Esophagus mucosa (tissue), 1 donor: ENCODE results near the gene SEMA6D. TPM values are rescaled to one million over a fixed set of nuclear protein-coding genes. Genes with fewer than 3 reads are reported as not detected.

Experiments
- ATAC-seq: fragments of 200-7000 bp; cut with Tn5 transposase; one replicate; pipeline ENCODE4 v1.9.1; 2020
- total RNA-seq: library from RNA; stranded (reverse); gene quantifications from one replicate; pipeline ENCODE4 v1.2.4, GENCODE V29; 2023
- donor health status: DM: yes; HTN: yes; CAD: no.

The SEMA6D gene
- total RNA-seq, 1 donor from 2014 or later, result 0.92 TPM

DNA sequence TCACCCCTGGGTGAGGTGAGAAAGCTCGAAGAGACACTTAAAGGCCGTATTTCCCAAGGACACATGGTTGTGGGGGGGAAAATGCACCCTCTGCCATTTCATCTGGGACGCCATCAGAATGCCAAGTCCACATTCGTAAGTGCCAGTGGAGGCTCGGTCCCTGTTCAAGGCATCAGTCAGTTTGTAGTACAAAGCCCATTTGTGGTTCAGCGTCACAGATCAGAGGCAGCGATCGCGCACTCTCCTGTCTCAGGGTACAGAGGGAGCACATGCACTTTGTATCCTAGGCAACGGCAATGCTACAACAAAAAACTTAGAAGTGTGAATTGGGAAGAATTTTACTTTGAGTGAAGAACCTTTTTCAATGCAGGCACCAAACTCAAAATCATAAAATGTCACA, 27.2 kb downstream of the SEMA6D start:
- no peak for ATAC-seq

DNA sequence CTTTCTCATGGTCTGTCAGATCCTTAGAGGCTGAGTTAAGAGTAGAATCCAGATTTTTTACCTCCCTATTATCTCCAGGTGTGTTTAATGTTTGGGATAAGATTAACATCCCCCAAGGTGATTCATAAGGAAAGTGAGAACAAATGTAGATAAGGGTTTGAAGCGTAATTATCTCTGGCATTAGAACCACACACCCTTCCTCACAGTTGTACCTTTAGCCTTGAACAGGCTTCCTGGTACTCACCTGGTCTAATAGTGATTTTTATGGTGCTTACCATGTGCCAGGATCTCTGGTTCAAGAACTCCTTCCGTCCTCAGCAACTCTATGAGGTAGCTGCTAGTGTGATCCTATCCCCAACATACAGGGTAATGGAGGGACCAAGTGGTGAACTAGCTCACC, 27.7 kb downstream of the SEMA6D start:
- no peak for ATAC-seq

DNA sequence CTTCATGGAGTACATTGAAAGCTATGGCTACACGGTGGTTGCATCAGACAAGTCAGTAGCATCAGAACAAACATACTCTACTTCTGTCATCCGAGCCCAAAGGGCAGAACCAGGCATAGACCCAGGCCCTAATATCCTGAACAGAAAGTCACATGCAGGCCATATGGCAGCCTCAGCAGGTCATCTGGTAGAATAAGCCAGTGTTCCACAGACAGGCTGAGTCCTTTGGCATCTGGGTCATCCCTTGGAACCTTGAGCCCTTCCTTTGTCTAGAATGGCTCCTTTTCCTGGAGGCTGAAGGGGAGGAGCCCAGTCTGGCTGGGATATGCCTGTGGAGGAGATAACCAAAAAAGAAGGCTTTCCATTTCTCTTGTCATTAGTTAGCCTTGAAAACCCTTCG, 29.2 kb downstream of the SEMA6D start:
- no peak for ATAC-seq

- peak; percentile 95 for ATAC-seq
Observed at GRCh38 chr15:47750030-47750739, 32.9 kb downstream of the SEMA6D start.

DNA sequence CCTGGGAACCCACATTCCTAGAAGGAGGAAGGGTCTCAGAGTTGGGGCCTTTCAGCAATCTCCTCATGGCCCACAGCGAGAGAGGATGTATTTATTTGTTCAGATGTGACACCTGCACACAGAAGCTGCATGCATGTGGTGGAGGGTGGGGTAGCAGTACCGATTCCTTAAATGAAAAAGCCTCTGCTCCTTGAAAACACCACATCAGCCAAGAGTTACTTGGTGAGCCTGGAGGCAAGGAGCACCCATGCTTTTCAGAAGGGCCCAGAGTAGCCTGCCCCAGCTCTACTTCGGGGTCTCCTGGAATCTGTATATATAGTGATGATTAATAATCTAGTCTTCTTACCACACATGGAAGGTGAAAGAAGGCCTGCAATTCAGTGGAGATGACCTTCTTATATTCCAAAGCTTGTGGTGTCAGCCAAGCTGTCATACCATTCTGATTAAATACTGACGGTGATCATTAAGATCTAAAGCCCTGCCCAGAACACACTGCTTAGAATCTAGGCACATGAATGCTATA, 33.5 kb downstream of the SEMA6D start:
- peak; percentile 28 for ATAC-seq

- no peak for ATAC-seq
Observed at GRCh38 chr15:47753591-47753990, 36.3 kb downstream of the SEMA6D start.

DNA sequence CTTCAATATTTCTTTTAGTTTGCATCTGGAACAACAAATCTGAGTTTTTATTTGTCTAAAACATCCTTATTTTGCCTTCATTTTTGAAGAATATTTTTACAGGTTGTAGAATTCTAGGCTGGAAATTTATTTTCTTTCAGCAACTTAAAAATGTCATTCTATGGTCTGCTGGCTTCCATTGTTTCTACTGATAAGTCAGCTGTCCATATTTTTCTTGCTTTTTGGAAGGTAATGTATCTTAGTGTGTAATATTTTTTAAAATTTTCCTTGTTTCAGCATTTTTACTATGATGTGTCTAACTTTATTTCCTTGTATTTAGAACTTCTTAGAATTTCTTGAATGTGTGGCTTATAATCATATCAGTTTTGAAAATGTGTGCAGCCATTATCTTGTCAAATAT, 37.0 kb downstream of the SEMA6D start:
- no peak for ATAC-seq

DNA sequence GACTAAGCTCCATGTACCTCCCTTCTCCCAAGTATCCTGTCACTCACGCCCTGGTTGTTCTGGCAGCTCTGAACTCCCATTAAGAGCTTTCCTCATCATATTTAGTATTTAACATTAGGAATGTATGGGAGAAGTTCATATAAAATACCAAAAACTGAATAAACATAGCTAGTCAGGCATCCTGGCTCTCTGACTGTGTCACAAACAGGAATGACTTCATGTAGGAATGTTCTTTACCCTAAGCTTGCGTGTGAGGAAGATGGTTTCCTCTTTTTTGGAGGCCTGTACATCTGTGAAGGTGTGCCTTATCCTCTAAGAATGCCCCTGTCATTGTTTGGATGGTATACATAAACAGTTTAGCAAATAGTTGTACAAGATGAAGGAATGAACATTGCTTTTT, 38.6 kb downstream of the SEMA6D start:
- no peak for ATAC-seq

DNA sequence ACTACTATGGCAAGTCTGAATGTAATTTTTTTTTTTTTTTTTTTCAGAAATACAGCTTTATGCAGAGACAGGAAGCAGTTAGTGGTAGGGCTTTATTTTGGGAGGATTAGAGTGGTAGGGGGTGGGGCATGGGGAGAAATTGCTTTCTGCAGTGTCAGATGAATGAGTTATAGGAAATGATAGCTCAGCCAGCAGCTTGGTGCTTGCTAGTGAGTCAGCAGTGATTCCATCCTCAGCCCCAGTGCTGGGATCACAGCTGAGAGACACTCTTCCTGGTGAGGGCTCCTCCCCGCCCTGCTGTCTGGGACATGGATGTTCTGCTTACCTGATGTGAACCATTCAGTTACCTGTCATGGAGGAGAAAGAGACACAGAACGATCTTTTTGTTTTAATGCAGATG, 39.6 kb downstream of the SEMA6D start:
- ATAC-seq, result peak; percentile 83

- no peak for ATAC-seq
Observed at GRCh38 chr15:47757331-47757730, 40.0 kb downstream of the SEMA6D start.

DNA sequence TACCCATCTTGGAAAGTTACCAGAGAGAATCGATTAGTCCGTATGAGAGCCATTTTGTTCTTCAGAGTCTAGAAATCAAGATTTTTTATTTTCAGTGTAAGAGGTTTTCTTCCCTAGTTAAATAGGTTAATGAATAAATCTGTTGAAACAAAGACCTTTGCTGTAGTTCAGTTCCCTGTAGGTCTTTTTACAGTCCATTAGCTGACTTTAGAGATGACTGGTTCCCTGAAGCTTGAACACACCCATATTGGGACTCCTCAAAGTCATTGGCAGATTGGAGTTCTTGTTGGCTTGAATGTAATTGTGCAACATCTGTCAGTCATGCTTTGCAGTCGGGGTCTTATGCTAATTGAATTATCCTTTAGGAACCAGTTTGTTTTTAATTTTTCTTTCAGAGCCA, 45.3 kb downstream of the SEMA6D start:
- ATAC-seq, result no peak

DNA sequence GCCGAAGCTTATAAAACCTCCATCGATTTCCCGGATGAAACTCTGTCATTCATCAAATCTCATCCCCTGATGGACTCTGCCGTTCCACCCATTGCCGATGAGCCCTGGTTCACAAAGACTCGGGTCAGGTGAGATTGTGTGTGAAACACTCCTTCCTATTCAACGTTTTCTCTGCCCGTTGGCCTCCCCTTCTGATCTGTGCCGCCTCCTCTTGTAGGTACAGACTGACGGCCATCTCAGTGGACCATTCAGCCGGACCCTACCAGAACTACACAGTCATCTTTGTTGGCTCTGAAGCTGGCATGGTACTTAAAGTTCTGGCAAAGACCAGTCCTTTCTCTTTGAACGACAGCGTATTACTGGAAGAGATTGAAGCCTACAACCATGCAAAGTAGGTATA, 47.4 kb downstream of the SEMA6D start:
- ATAC-seq, result no peak

DNA sequence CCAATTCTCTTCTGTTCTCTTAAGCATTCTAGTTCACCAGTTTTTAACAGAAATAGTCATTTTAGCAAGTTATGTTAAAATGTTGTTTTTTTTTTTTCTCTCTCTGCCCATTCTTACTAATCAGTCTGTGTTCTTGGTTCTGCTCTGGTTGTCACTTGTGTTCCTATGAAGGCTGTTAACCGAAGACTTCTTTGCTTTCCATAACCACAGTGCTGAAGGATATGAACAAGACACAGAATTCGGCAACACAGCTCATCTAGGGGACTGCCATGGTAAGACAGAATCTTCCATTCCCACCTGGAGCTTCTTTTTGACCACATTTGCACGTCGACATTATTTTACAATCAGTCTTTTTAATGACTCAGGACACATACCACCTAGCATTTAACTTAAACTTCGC, 49.1 kb downstream of the SEMA6D start:
- no peak for ATAC-seq

- no peak for ATAC-seq
Observed at GRCh38 chr15:47767035-47767434, 49.7 kb downstream of the SEMA6D start.

DNA sequence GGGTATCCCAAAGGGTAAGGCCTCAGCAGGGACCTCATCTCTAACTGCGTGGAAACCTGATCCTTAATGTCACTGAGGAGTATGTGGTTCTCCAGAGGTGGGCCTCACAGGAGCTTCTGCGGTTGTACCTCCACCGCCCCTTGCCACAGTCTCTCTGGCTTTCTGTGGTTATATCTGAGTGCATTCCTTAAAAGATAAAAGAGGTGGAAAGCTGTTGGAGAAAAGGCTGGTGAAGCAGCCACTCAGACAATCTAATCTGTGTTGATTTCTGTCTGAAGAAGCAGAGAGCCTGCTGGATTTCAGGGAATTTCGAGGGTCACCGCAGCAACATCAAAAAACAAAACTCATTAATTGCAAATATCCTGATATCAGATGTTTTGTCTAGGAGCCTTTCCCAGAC, 51.4 kb downstream of the SEMA6D start:
- ATAC-seq, result no peak

- ATAC-seq, result no peak
Observed at GRCh38 chr15:47769166-47769565, 51.9 kb downstream of the SEMA6D start.

DNA sequence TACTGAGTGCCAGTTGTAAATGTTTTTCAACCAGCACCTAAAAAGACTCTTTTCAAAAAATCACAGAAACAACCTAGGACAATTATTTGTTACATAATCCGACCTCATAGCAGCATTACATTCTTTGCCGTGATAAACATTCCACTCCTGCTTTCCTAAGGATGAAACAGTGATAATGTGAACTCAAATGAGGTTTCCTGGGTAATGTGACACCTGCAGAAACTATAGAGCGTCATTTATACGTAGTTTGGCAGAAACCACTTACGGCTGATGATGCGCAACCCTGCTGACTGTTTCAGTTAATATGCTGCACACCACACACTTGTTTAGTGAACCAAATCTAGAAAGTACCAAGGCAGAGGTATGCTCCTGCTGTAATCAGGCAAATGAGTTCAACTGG, 55.8 kb downstream of the SEMA6D start:
- ATAC-seq, result no peak

- no peak for ATAC-seq
Observed at GRCh38 chr15:47778263-47778770, 61.0 kb downstream of the SEMA6D start.

DNA sequence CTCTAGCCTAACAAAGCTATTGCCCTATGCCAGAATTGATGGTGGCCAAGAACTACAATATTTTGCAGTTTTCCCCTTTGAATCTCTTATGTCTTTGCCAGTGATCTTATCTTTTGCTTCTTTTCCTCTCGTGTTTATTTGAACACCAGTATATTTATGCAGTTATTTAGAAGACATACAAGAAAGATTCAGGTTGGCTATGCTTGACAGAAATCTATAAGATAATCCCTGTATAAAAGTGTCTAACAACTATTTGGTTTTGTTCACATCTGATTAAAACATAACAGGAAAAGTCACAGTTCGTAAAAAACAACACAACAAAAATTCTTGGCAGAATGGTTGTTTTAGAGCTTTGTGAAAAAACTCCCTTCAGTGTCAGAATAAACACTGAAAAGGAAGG, 63.7 kb downstream of the SEMA6D start:
- no peak for ATAC-seq

GRCh38 chr15:47781527-47781926, 64.2 kb downstream of the SEMA6D start:
- no peak for ATAC-seq

DNA sequence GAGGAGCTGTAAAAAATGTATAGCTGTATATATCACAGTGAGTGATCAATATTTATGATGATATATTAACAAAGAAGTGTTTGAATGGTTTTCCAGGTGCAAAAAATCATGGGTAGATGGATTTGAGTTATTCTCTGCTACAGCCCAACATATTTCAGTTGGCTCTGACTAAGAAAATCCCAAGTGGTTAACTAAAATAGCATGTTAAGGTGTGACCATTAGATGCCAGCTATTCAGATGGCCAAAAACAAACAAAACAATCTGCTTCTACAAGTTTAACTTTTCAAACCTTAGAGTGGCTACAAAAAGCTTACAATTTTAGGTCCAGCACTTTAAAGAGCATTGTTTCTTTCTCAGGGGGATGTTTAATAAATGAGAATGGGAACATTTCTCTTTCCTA, 67.5 kb downstream of the SEMA6D start:
- ATAC-seq, result no peak

- no peak for ATAC-seq
Observed at GRCh38 chr15:47786371-47786770, 69.1 kb downstream of the SEMA6D start.

DNA sequence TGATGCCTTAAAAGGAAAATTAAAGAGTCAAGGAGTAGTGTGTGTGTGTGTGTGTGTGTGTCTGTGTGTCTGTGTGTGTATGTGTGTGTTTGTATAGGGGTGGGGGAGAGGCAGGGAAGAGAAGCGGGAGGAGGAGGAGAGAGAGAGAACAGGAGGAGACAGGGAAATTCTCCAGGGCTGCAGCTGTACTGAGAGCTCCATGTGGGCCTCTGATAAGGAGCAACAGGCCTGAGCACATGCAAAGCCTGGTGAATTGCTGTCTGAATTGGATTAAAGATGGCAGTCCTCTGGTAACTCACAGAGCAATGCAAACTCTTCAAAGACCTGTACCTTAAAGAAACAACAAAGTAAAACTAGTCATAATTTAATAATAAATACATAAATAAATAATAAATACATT, 70.6 kb downstream of the SEMA6D start:
- no peak for ATAC-seq

DNA sequence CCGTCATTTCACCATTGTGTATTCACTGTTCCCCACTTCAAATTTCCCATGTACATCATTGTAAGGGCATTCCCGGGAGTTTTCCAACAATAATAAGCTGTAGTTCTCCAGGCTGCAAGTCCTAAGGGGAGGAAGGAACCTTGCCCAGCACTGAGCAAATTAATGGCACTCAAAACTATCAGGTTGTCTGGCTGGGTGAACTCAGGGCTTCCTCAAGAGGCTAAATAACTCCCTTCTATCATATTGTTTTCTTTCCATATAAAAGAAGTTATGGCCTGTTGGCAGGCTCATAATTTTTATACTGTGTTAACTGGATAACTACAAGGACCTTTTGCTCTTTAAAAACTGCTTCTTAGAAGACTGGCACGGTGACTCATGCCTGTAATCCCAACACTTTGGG, 71.4 kb downstream of the SEMA6D start:
- ATAC-seq, result no peak

- no peak for ATAC-seq
Observed at GRCh38 chr15:47791161-47791560, 73.9 kb downstream of the SEMA6D start.
